D721Med (cell line): ENCODE results near the gene PLIN5.

ENCODE experiments used
- DNase-seq: peaks from one replicate; pipeline ENCODE4 v3.0.0; 2011; ENCODE audit warnings: low spot score; ENCODE audit not compliant: insufficient read length
- FAIRE-seq: peaks from 2 replicates; lab custom pipeline; 2011; peaks lifted over from hg19 to GRCh38; lab: Jason Lieb, UNC
- TF ChIP-seq, protein P1 (sequence below): IDR thresholded peaks from 2 replicates; pipeline ENCODE4 v1.5.1; 2012; ENCODE audit warnings: mild to moderate bottlenecking, control low read depth; ENCODE audit not compliant: insufficient read depth; ENCODE audit errors: missing control alignments

Gene PLIN5

DNA sequence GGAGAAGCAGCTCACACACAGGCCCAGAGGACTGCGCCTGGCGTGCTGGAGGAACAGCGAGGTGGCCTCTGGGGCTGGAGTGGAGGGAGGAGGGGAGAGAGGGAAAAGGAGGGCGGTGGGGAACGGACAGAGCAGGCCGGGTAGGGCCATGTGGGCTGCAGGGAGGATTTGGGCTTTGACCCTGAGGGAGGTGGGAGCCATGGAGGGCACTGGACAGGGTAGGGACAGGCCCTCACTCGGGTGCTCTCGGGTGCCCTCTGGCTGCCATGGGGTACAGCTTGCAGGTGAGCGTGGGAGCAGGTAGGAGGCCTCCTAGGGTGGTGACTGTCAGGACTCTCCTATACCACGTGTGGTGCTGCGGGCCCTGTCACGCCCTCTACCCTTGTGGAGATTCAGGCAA lies 39.6 kb downstream of the PLIN5 start:
- TF ChIP-seq, protein P1, sequence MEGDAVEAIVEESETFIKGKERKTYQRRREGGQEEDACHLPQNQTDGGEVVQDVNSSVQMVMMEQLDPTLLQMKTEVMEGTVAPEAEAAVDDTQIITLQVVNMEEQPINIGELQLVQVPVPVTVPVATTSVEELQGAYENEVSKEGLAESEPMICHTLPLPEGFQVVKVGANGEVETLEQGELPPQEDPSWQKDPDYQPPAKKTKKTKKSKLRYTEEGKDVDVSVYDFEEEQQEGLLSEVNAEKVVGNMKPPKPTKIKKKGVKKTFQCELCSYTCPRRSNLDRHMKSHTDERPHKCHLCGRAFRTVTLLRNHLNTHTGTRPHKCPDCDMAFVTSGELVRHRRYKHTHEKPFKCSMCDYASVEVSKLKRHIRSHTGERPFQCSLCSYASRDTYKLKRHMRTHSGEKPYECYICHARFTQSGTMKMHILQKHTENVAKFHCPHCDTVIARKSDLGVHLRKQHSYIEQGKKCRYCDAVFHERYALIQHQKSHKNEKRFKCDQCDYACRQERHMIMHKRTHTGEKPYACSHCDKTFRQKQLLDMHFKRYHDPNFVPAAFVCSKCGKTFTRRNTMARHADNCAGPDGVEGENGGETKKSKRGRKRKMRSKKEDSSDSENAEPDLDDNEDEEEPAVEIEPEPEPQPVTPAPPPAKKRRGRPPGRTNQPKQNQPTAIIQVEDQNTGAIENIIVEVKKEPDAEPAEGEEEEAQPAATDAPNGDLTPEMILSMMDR = no peak
- DNase-seq = no peak
- no peak for FAIRE-seq

DNA sequence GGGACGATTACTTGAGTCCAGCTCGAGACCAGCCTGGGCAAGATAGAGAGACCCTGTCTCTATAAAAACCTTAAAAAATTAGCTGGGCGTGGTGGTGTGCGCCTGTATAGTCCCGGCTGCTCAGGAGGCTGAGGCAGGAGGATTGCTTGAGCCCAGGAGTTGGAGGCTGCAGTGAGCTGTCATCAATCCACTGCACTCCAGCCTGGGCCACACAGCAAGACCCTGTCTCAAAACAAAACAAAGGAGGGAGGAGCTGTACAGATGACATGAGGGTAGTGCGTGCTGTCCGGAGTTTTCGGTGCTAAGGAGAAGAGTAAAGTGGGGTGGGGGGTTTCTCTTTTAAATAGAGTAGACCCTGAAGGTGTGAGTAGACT lies 40.3 kb downstream of the PLIN5 start:
- FAIRE-seq = no peak
- TF ChIP-seq, protein P1 = no peak
- DNase-seq = no peak

DNA sequence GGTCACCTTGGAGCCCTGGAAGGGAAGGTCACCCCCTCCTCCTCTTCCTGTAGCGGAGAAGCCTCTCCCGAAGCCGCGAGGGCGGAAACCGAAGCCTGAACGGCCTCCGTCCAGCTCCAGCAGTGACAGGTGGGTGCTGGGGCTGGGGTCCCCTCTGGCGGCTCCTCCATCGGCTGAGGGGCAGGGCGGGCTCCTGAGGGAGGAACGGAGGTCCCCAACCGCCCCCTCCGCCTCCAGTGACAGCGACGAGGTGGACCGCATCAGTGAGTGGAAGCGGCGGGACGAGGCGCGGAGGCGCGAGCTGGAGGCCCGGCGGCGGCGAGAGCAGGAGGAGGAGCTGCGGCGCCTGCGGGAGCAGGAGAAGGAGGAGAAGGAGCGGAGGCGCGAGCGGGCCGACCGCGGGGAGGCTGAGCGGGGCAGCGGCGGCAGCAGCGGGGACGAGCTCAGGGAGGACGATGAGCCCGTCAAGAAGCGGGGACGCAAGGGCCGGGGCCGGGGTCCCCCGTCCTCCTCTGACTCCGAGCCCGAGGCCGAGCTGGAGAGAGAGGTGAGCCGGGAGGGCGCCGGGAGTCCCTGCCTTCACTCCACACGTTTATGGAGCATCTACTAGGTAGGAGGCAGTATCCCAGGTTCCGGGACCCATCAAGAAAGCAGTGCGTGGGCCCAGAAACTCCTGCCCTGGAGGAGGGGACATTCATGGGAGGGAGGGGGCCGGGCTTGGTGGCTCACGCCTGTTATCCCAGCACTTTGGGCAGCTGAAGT lies 40.9 kb downstream of the PLIN5 start:
- TF ChIP-seq, protein P1 = no peak
- DNase-seq (no peak), FAIRE-seq (no peak)

DNA sequence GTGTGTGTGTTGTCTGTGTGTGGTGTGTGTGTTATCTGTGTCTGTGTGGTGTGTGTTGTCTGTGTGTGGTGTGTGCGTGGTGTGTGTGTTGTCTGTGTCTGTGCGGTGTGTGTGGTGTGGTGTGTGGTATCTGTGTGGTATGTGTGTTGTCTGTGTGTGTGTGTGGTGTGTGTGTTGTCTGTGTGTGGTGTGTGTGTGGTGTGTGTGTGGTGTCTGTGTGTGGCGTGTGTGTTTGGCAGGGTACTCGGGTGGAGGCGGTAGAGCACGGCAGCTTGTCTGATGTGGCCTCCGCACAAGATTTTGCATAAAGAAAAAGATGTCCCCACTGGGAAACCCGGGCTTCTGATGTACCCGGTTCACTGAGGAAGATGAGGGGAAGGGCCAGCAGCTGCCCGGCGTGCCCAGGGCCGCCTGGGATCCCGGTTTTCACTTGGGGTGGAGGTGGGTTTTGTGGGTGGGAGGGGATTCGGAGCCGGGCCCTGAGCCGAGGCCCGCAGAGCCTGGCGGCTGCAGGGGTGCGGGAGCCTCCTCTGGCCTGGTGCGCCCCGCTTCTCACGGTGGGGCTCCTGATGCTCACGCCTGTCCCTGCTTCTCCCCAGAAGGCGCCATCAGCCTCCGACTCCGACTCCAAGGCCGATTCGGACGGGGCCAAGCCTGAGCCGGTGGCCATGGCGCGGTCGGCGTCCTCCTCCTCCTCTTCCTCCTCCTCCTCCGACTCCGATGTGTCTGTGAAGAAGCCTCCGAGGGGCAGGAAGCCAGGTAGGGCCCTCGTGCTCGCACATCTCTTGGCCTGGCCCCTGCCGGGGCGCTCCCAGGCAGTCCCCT lies 41.7 kb downstream of the PLIN5 start:
- no peak for FAIRE-seq

DNA sequence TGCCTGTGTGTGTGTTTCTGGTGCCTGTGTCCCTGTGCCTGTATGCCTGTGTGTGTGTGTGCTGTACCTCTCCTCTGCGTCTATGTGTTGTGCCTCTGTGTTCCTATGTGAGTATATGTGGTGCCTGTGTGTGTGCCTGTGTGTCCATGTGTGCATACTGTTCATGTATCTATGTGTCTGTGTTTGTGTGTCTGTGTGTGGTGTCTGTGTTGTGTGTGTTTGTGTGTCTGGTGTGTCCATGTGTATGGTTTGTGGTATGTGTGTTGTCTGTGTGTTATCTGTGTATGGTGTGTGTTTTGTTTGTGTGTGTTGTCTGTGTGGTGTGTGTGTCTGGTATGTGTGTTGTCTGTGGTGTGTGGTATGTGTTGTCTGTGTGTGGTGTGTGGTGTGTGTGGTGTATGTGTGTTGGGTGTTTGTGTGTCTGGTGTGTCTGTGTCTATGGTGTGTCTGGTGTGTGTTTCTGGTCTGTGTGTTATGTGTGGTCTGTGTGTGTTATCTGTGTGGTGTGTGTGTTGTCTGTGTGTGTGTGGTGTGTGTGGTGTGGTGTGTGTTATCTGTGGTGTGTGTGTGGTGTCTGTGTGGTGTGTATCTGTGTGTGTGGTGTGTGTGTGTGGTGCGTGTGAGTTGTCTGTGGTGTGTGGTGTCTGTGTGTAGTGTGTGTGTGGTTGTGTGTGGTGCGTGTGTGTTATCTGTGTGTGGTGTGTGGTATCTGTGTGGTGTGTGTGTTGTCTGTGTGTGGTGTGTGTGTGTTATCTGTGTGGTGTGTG lies 42.5 kb downstream of the PLIN5 start:
- no peak for FAIRE-seq
- DNase-seq = no peak
- TF ChIP-seq, protein P1 = no peak

More for the DNA sequence above, 41.7 kb downstream of the PLIN5 start:
- TF ChIP-seq, protein P1 = no peak
- no peak for DNase-seq

DNA sequence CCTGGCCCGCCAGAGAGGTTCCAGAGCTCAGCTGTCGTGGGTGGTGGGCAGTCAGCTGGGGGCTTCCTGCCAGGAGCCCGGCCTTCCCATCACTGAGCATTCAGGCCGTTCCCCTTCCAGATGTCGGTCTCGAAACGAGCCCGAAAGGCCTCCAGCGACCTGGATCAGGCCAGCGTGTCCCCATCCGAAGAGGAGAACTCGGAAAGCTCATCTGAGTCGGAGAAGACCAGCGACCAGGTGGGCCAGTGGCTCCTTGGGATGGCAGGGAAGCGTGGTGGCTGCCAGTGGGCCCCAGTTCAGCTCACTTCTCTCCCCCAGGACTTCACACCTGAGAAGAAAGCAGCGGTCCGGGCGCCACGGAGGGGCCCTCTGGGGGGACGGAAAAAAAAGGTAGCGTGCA lies 43.6 kb downstream of the PLIN5 start:
- TF ChIP-seq, protein P1 = no peak
- FAIRE-seq = no peak
- no peak for DNase-seq
